Dermis blood vessel endothelial cell (primary cell): ENCODE measurements around the gene BDH1. TPM values are rescaled to one million over a fixed set of nuclear protein-coding genes. Genes with fewer than 3 reads are reported as not detected.

Experiments used
- total RNA-seq: library from RNA; depleted of rRNA; stranded (reverse); fragments of >200 nt; gene quantifications from 2 replicates; pipeline ENCODE4 v1.2.3, GENCODE V29; 2014

BDH1 gene
- total RNA-seq, 1 donor from 2014 or later = 4.4 TPM

Other genes with a start within 250 kb of the BDH1 start
- gene RUBCN, start 180.9 kb upstream of the BDH1 start, total RNA-seq = 8.8 and 15.3 TPM in 2 replicates
- 73.2 and 110 TPM in 2 replicates for gene FYTTD1, start 193.9 kb upstream of the BDH1 start, total RNA-seq
- gene LRCH3, start 235.3 kb upstream of the BDH1 start, total RNA-seq = 82.4 and 154 TPM in 2 replicates